Bronchial epithelial cell (primary cell): ENCODE measurements around the gene DHX34. TPM values are rescaled to one million over a fixed set of nuclear protein-coding genes. Genes with fewer than 3 reads are reported as not detected.

Source experiments
- DNase-seq: peaks from one replicate; pipeline ENCODE4 v3.0.0-alpha.2; 2010; ENCODE audit warnings: low read depth
- FAIRE-seq: peaks from 2 replicates; lab custom pipeline; 2011; peaks lifted over from hg19 to GRCh38; lab: Jason Lieb, UNC
- H3K27me3 ChIP-seq: 2 replicates; pipeline ENCODE4 v1.5.1; 2011; ENCODE audit warnings: low read length; ENCODE audit not compliant: control insufficient read depth, insufficient read depth
- H3K36me3 ChIP-seq: 2 replicates; pipeline ENCODE4 v1.5.1; 2011; ENCODE audit warnings: low read length; ENCODE audit not compliant: control insufficient read depth, insufficient read depth
- H3K4me3 ChIP-seq: 2 replicates; pipeline ENCODE4 v1.5.1; 2011; ENCODE audit warnings: mild to moderate bottlenecking, low read depth, low read length, control low read depth
- total RNA-seq: library from RNA; depleted of rRNA; stranded (reverse); fragments of >200 nt; gene quantifications from 2 replicates; pipeline ENCODE4 v1.2.1, GENCODE V29; 2014
- TF ChIP-seq, protein P1 (sequence below): IDR thresholded peaks from 2 replicates; pipeline ENCODE4 v1.5.1; 2011; ENCODE audit warnings: mild to moderate bottlenecking, moderate library complexity, low read length, control low read depth, inconsistent platforms; ENCODE audit not compliant: insufficient read depth, severe bottlenecking

DHX34 gene
- total RNA-seq, 1 donor from 2014 or later: 9.5 TPM

- no peak overlapping the region for H3K4me3 ChIP-seq
- TF ChIP-seq, protein P1, sequence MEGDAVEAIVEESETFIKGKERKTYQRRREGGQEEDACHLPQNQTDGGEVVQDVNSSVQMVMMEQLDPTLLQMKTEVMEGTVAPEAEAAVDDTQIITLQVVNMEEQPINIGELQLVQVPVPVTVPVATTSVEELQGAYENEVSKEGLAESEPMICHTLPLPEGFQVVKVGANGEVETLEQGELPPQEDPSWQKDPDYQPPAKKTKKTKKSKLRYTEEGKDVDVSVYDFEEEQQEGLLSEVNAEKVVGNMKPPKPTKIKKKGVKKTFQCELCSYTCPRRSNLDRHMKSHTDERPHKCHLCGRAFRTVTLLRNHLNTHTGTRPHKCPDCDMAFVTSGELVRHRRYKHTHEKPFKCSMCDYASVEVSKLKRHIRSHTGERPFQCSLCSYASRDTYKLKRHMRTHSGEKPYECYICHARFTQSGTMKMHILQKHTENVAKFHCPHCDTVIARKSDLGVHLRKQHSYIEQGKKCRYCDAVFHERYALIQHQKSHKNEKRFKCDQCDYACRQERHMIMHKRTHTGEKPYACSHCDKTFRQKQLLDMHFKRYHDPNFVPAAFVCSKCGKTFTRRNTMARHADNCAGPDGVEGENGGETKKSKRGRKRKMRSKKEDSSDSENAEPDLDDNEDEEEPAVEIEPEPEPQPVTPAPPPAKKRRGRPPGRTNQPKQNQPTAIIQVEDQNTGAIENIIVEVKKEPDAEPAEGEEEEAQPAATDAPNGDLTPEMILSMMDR: no peak
- H3K36me3 ChIP-seq: no peaks in the 10 kb centered on the region
- H3K27me3 ChIP-seq: peaks cover 2% of the 10 kb centered on the region
- FAIRE-seq: no peak
- DNase-seq: no peak
Measured at GRCh38 chr19:47322058-47322457, 27.1 kb upstream of the DHX34 start.

GRCh38 chr19:47323409-47323808 is 25.7 kb upstream of the DHX34 start:
- H3K27me3 ChIP-seq: peaks cover 2% of the 10 kb centered on the region
- no peak overlapping the region for H3K4me3 ChIP-seq
- no peaks in the 10 kb centered on the region for H3K36me3 ChIP-seq
- FAIRE-seq (no peak), DNase-seq (no peak)
- TF ChIP-seq, protein P1: no peak

GRCh38 chr19:47323872-47324271 is 25.2 kb upstream of the DHX34 start:
- no peak for FAIRE-seq
- DNase-seq: no peak
- no peak overlapping the region for H3K4me3 ChIP-seq
- no peaks in the 10 kb centered on the region for H3K36me3 ChIP-seq
- TF ChIP-seq, protein P1: no peak
- H3K27me3 ChIP-seq: peaks cover 2% of the 10 kb centered on the region

GRCh38 chr19:47324502-47324901 is 24.6 kb upstream of the DHX34 start:
- TF ChIP-seq, protein P1: no peak
- Histone ChIP-seq H3K4me3 (no peak overlapping the region), H3K36me3 (no peaks in the 10 kb centered on the region), H3K27me3 (peaks cover 2% of the 10 kb centered on the region)
- FAIRE-seq: no peak
- no peak for DNase-seq

GRCh38 chr19:47330466-47330869 is 18.6 kb upstream of the DHX34 start:
- no peaks in the 10 kb centered on the region for H3K27me3 ChIP-seq
- H3K36me3 ChIP-seq: no peaks in the 10 kb centered on the region
- no peak overlapping the region for H3K4me3 ChIP-seq
- no peak for FAIRE-seq
- TF ChIP-seq, protein P1: no peak
- DNase-seq: peak; percentile 46

DNA sequence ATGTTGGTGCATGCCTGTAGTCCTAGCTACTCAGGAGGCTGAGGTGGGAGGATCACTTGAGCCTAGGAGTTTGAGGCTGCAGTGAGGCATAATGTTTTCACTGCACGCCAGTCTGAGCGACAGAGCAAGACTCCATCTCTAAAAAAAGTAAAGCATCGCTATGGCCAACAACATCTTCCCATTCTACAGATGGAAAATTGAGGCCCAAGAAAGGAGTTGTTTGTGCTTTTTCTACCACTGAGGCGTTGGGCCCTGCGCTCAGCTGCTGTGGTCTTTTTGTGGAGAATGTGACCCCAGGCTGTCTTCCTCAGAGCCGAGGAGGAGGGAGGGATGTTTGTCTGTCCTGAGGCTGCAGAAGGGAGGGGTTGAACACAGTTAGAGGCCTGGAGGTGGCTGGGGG is 17.6 kb upstream of the DHX34 start:
- TF ChIP-seq, protein P1: no peak
- no peak for FAIRE-seq
- Histone ChIP-seq H3K4me3 (no peak overlapping the region), H3K36me3 (no peaks in the 10 kb centered on the region), H3K27me3 (no peaks in the 10 kb centered on the region)
- no peak for DNase-seq
